Frontal cortex (tissue), 4 donors: Measurements from ENCODE around the gene DPEP2. TPM values are rescaled to one million over a fixed set of nuclear protein-coding genes. Genes with fewer than 3 reads are reported as not detected.
"Not testable (repeated sequence)": the region's sequence is repeated elsewhere in the genome, so short reads cannot be mapped to it uniquely, and the experiment has no call there.

ENCODE experiments used
- DNase-seq, 2 donors: peaks; one replicate each; pipeline ENCODE4 v3.0.0; 2012; ENCODE audit warnings: low spot score in 2 of 2
- FAIRE-seq: peaks from 2 replicates; lab custom pipeline; 2012; peaks lifted over from hg19 to GRCh38; lab: Jason Lieb, UNC
- total RNA-seq: library from RNA; depleted of rRNA; stranded (reverse); fragments of >200 nt; gene quantifications from one replicate; pipeline ENCODE4 v1.2.3, GENCODE V29; 2014
- donor health status: control.
- donor health status: control.
- donor health status: control.

Gene DPEP2, protein sequence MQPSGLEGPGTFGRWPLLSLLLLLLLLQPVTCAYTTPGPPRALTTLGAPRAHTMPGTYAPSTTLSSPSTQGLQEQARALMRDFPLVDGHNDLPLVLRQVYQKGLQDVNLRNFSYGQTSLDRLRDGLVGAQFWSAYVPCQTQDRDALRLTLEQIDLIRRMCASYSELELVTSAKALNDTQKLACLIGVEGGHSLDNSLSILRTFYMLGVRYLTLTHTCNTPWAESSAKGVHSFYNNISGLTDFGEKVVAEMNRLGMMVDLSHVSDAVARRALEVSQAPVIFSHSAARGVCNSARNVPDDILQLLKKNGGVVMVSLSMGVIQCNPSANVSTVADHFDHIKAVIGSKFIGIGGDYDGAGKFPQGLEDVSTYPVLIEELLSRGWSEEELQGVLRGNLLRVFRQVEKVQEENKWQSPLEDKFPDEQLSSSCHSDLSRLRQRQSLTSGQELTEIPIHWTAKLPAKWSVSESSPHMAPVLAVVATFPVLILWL
- 0.82 TPM for total RNA-seq

- DNase-seq, FAIRE-seq: not testable (repeated sequence)
Measured at GRCh38 chr16:67998779-67999688, at the start of gene DPEP2. Gene DPEP2, minus strand, starts transcription at chr16:67999484. Its CDS starts 6,272 bp downstream, at chr16:67993212.

- no peak for FAIRE-seq
Measured at GRCh38 chr16:68047987-68048386, 48.7 kb upstream of the DPEP2 start.

GRCh38 chr16:68046106-68046505, 46.8 kb upstream of the DPEP2 start:
- DNase-seq (no peak), FAIRE-seq (no peak)

More at GRCh38 chr16:68047987-68048386, 48.7 kb upstream of the DPEP2 start:
- DNase-seq, result no peak

GRCh38 chr16:68041783-68042182, 42.5 kb upstream of the DPEP2 start:
- FAIRE-seq, result no peak
- no peak for DNase-seq

GRCh38 chr16:68040506-68041288, 41.4 kb upstream of the DPEP2 start:
- FAIRE-seq, result no peak

DNA sequence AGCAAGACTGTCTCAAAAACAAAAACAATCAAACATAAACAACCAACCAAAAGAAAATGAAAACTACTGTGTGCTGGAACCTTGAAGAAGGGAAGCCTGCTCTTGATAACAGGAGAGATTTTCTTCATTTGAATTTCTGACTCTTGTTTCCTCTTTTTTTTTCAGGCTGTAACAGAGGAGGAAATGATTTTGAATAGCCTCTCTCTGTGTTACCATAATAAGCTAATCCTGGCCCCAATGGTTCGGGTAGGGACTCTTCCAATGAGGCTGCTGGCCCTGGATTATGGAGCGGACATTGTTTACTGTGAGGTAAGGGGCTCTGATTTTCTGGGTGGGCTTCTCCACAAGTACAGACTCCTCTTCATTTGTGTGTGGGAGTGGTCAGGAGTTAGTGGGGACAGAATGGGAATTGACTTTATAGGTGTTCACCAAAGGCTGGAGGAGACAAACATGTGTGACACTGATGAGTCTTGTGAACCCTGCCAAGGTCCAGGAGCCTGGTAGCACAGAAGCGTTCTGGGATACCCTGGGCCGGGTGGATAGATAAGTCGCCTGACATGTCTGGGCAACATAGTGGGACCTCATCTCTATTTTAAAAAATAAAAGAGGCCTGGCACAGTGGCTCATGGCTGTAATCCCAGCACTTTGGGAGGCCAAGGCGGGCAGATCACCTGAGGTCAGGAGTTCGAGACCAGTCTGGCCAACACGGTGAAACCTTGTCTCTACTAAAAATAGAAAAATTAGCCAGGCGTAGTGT, 38.7 kb upstream of the DPEP2 start:
- DNase-seq, result no peak
- FAIRE-seq, result no peak

More at GRCh38 chr16:68040506-68041288, 41.4 kb upstream of the DPEP2 start:
- peak; percentile 28 to 67 for DNase-seq

DNA sequence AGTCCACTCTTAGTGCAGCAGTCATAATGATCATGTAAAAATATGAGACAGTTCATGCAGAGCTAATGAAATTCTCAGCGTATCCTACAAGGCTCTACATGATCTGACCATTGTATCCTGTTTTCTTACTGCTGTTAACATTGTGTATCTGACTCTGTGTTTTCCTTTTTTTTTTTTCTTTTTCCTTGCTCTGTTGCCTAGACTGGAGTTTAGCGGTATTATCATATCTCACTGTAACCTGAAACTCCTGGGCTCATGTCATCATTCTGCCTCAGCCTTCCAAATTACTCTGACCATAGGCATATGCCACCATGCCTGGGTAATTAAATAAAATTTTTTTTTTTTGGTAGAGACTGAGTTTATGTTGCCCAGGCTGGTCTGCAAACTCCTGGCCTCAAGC, 35.9 kb upstream of the DPEP2 start:
- FAIRE-seq (no peak), DNase-seq (no peak)

GRCh38 chr16:68033101-68033500, 33.8 kb upstream of the DPEP2 start:
- DNase-seq (no peak), FAIRE-seq (no peak)

DNA sequence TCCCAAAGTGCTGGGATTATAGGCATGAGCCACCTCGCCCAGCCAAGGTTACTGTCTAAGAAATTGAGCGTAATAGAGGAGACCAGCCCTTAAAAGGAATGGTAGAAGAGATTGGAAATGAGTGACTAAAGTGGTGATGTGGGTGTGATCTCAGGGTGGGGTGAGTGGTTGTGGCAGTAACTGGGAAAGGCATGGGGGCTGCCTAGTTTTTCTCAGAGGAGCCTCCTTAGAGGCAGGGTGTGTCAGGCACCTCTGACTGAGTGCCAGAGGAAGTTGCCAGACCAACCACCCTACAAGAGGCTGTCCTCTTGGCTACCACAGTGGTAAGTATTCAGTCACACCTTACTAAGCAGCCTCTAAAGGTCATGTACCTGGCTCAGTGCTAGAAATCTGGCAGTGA, 32.7 kb upstream of the DPEP2 start:
- no peak for DNase-seq
- no peak for FAIRE-seq

DNA sequence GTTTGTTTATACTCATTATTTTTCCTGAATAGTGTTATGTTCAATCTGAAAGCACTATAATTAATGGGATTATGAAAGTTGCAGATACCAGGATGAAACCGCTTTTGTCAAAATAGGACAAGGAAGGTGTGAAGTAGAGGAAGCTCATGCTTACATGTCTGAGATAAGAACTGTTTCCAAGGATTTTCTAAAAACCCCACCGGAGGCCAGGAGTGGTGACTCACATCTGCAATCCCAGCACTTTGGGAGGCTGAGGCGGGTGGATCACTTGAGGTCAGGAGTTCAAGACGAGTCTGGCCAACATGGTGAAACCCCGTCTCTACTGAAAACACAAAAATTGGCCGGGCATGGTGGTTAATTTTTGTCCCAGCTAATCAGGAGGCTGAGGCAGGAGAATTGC, 30.8 kb upstream of the DPEP2 start:
- not testable (repeated sequence) for FAIRE-seq, DNase-seq

- DNase-seq, result no peak
- FAIRE-seq, result no peak
Measured at GRCh38 chr16:68028996-68029395, 29.7 kb upstream of the DPEP2 start.

DNA sequence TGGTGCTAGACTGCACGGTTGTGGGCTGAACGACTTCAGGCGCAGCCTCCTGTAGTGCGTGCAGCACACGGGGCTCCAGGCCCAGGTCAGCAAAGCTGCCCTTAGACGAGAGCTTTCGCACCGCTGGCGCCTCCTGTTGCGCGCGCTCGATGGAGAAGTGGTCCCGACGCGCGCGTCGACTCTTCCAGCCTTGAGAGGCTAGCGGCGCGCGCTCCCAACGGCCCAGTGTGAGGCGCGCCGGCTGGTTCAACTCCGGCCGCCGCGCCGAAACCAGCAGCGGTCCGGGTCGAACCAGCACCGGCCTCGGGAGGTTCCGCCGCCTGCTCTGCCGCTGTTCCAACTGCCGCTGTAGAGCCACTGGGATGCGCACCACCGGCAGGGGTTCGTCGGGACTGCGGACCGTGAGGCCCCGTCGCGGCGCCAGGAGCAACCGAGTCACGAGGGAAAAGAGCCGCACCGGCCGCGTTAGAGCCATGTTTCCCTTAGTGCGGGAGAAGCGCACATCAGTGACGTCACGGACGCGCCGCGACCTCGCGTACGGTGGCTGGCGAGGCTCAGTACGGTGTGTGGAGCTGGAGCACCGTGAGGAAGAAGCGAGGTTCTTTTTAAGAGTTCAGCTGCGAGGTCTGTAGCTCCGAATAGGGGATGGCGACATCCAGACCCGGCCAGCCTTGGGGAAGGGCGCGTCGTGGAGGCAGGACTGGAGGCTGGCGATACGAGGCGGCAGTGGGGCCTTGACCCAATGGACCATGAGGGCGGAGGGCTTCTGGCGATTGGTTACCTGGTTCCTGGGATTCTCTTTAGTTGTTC, 23.6 kb upstream of the DPEP2 start, which contains the start of the genes DDX28 and DUS2:
Gene DDX28, minus strand, starts transcription at position 505 of the 810 bp plus-strand sequence. Its CDS starts 30 bp downstream, at position 475.
Gene DUS2, plus strand, starts transcription at position 557 of the 810 bp plus-strand sequence. CDS start 14,740 bp downstream, outside the sequence.
- DNase-seq (peak; percentile 89 to 91), FAIRE-seq (no peak)

DNA sequence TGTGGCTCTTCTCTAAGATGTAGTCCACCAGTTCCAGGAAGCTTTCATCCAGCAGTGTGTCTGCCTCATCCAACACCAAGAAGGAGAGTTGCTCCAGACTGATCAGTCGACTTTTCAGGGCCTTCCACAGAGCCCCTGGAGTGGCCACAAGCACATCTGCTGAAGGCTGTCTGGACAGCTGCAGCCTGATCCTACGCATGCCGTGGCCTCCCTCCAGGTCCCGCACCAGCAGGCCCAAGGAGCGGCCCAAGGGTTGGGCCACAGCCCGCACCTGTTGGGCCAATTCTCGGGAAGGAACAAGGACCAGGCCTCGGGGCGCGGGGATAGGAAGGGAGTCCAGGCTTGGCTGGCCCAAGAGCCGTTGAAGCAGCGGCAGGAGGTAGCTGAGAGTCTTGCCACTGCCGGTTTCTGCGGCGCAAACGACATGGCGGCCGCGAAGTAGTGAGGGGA, 23.0 kb upstream of the DPEP2 start:
- FAIRE-seq, result no peak
- no peak for DNase-seq

DNA sequence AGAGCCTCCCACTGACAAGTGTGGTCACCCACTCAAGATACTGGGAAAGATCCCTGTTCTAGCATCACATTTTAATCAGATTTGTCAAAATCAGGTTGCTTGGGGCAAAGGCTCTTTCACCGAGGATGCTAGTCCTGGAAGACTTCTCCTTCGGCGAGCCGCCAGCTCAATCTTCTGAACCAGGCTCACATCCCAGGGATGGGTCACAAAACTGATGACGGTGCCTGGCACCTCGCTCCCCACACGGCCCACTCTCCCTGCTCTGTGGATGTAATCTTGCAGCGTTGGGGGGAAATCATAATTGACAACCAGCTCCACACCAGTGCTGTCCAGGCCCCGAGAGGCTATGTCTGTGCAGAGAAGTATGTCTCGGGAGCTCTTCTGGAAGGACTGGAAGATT, 22.2 kb upstream of the DPEP2 start:
- no peak for DNase-seq
- no peak for FAIRE-seq

DNA sequence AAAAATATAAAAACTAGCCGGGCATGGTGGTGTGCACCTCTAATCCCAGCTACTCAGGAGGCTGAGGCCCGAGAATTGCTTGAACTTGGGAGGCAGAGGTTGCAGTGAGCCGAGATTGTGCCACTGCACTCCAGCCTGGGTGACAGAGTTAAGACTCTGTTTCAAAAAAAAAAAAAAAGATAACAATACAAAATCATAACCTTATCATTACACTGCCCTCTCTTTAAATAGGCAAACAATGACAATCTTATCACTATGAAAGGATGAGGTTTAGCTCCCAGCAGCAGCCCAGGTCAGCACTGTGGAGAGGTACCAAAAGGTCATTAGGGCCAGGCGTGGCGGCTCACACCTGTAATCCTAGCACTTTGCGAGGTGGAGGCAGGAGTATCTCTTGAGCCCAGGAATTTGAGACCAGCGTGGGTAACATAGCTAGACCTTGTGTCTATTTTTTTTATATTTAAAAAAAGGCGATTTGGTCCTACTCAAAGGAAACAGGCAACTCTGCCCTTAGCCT, 19.9 kb upstream of the DPEP2 start:
- DNase-seq, result no peak
- no peak for FAIRE-seq

DNA sequence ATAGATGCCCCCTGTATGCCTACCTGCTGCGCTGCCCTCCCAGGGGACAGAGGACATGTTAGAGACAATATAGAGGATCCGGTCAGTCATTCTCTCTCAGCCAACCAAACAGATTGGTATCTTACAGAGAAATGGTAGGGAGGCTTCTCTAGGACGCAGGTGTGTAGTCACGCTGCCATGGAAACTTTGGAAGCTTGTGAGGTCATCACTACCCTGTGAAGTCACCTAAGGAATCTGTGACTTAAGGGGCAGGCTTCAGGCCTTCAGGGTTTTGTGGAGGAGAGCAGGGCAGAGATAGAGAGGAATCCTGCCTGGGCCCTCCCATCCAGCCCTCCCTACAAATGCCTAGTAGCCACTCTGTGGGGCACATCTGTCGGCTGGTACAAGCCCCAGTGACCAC, 16.4 kb upstream of the DPEP2 start, which contains the start of gene DPEP2NB:
Gene DPEP2NB, minus strand, starts transcription at position 231 of the 400 bp plus-strand sequence. Its CDS starts 141 bp downstream, at position 90.
- no peak for DNase-seq
- FAIRE-seq, result no peak

- DNase-seq, result no peak
- FAIRE-seq, result no peak
Measured at GRCh38 chr16:68013440-68013839, 14.2 kb upstream of the DPEP2 start.
